A549 (cell line): Measurements from ENCODE around the gene E4F1. TPM values are rescaled to one million over a fixed set of nuclear protein-coding genes. Genes with fewer than 3 reads are reported as not detected.

Experiments used
- ATAC-seq, 2 experiments: fragments of 200-7000 bp in 1 of 2; fragments of >200 bp in 1 of 2; cut with Nextera tagmentation in 1 of 2; cut with Tn5 transposase in 1 of 2; 3 replicates each; pipeline versions ENCODE4 v1.8.0 to v1.9.1; 2018 to 2020; ENCODE audit warnings: mild to moderate bottlenecking in 1 of 2, moderate library complexity in 1 of 2
- CTCF ChIA-PET: fragments of 300-600 bp; sonication (Branson Sonifier 250); formaldehyde crosslinking; extraction: SDS; loops from one replicate; lab custom pipeline; 2021; ENCODE audit warnings: antibody characterized with exemption, inconsistent platforms; lab: Yijun Ruan, JAX
- POLR2A ChIA-PET: fragments of 350-600 bp; formaldehyde crosslinking; extraction: SDS; loops from one replicate; lab custom pipeline; 2021; ENCODE audit warnings: antibody characterized with exemption, inconsistent platforms; lab: Yijun Ruan, JAX
- DNase-seq, 2 experiments: peaks; one replicate each; pipeline versions ENCODE4 v3.0.0 to v3.0.0-alpha.2; 2011 to 2016; ENCODE audit warnings: low read depth in 1 of 2, low spot score in 1 of 2
- FAIRE-seq: peaks from 2 replicates; lab custom pipeline; 2011; peaks lifted over from hg19 to GRCh38; lab: Jason Lieb, UNC
- H3K27ac ChIP-seq, 2 experiments: fragments of >200 bp; sonication (Bioruptor Twin); formaldehyde crosslinking; 3 replicates each; pipeline ENCODE4 v1.5.1; 2016 to 2017
- H3K4me1 ChIP-seq: fragments of >200 bp; sonication (Bioruptor Twin); formaldehyde crosslinking; 3 replicates; pipeline ENCODE4 v1.6.1; 2016
- H3K4me2 ChIP-seq: fragments of >200 bp; sonication (Bioruptor Twin); formaldehyde crosslinking; 3 replicates; pipeline ENCODE4 v1.6.1; 2016
- H3K4me3 ChIP-seq: fragments of >200 bp; sonication (Bioruptor Twin); formaldehyde crosslinking; 3 replicates; pipeline ENCODE4 v1.5.1; 2016
- H3K9me3 ChIP-seq: fragments of >200 bp; sonication (Bioruptor Twin); formaldehyde crosslinking; 3 replicates; pipeline ENCODE4 v1.6.1; 2016
- CBX2 ChIP-seq: fragments of 200-600 bp; sonication (generic); IDR thresholded peaks from 2 replicates; pipeline ENCODE4 v1.6.1; 2016; ENCODE audit warnings: low read depth, mild to moderate bottlenecking, borderline replicate concordance
- CHD2 ChIP-seq: fragments of 150-350 bp; IDR thresholded peaks from 2 replicates; pipeline ENCODE4 v1.6.1; 2014; ENCODE audit warnings: low read length; ENCODE audit not compliant: partially characterized antibody
- FOXS1 ChIP-seq: fragments of 250-450 bp; sonication (Bioruptor Pico); IDR thresholded peaks from 2 replicates; pipeline ENCODE4 v1.5.0; 2020; ENCODE audit warnings: mild to moderate bottlenecking, moderate library complexity
- HES2 ChIP-seq: fragments of >200 bp; sonication (Bioruptor Twin); formaldehyde crosslinking; IDR thresholded peaks from 2 replicates; pipeline ENCODE4 v1.6.1; 2016
- HEYL ChIP-seq: fragments of 250-450 bp; sonication (Bioruptor Pico); IDR thresholded peaks from 2 replicates; pipeline ENCODE4 v1.8.0; 2021; ENCODE audit warnings: mild to moderate bottlenecking, moderate library complexity
- HOXB13 ChIP-seq: fragments of 250-450 bp; sonication (Bioruptor Pico); IDR thresholded peaks from 2 replicates; pipeline ENCODE4 v1.5.0; 2020; ENCODE audit warnings: low read depth, mild to moderate bottlenecking, moderate library complexity
- KDM5A ChIP-seq: fragments of 200-600 bp; sonication (generic); IDR thresholded peaks from 2 replicates; pipeline ENCODE4 v1.6.1; 2016; ENCODE audit warnings: antibody characterized with exemption, mild to moderate bottlenecking
- MAFK ChIP-seq: fragments of 450-650 bp; IDR thresholded peaks from 2 replicates; pipeline ENCODE4 v1.6.1; 2014; ENCODE audit not compliant: partially characterized antibody
- NFE2L2 ChIP-seq: fragments of 150-350 bp; conservative IDR thresholded peaks from 2 replicates; pipeline ENCODE4 v1.6.1; 2014; ENCODE audit warnings: low read length
- NPAS2 ChIP-seq: fragments of 250-450 bp; sonication (Bioruptor Pico); IDR thresholded peaks from 2 replicates; pipeline ENCODE4 v1.8.0; 2022; ENCODE audit warnings: mild to moderate bottlenecking, moderate library complexity, borderline replicate concordance
- POLR2A ChIP-seq: IDR thresholded peaks from 2 replicates; pipeline ENCODE4 v1.6.1; 2012; ENCODE audit warnings: mild to moderate bottlenecking, low read length
- RARB ChIP-seq: fragments of 250-450 bp; sonication (Bioruptor Pico); IDR thresholded peaks from 2 replicates; pipeline ENCODE4 v1.8.0; 2021; ENCODE audit warnings: mild to moderate bottlenecking, moderate library complexity
- RFX5 ChIP-seq: fragments of 450-650 bp; IDR thresholded peaks from 2 replicates; pipeline ENCODE4 v1.7.1; 2014; ENCODE audit warnings: antibody characterized with exemption, mild to moderate bottlenecking, moderate library complexity
- SREBF2 ChIP-seq: fragments of 450-650 bp; IDR thresholded peaks from 2 replicates; pipeline ENCODE4 v1.6.1; 2014; ENCODE audit warnings: mild to moderate bottlenecking, moderate library complexity
- TFCP2L1 ChIP-seq: fragments of 250-450 bp; sonication (Bioruptor Pico); IDR thresholded peaks from 2 replicates; pipeline ENCODE4 v1.5.0; 2021; ENCODE audit warnings: mild to moderate bottlenecking
- TP53 ChIP-seq: fragments of 250-450 bp; sonication (Bioruptor Pico); IDR thresholded peaks from 2 replicates; pipeline ENCODE4 v1.5.0; 2021; ENCODE audit warnings: mild to moderate bottlenecking, moderate library complexity
- ZFP36 ChIP-seq: fragments of 450-650 bp; IDR thresholded peaks from 2 replicates; pipeline ENCODE4 v1.6.1; 2014; ENCODE audit warnings: borderline replicate concordance; ENCODE audit not compliant: partially characterized antibody
- WGBS: methylation state at CpG from one replicate; pipeline ENCODE4 v1.1.6; 2017; ENCODE audit errors: missing lambda C conversion rate; 5-methylcytosine and 5-hydroxymethylcytosine counted together
- polyA plus RNA-seq, 4 experiments: library from polyadenylated mRNA; depleted of rRNA in 3 of 4; stranded (reverse); fragments of >200 nt; fragmentation: RNase III in 1 of 4; extraction: RNeasy Plus Mini Kit Qiagen cat#74134 plus additional on column Dnase treatment in 1 of 4; gene quantifications; 2 replicates in 3 of 4; 3 replicates in 1 of 4; pipeline ENCODE4 v1.2.3, GENCODE V29; 2011 to 2017
- TF ChIP-seq, protein P1 (sequence below): IDR thresholded peaks from 2 replicates; pipeline ENCODE4 v1.6.1; 2012
- TF ChIP-seq, protein P2 (sequence below): fragments of 200-600 bp; sonication (generic); IDR thresholded peaks from 2 replicates; pipeline ENCODE4 v1.6.1; 2016; ENCODE audit warnings: antibody characterized with exemption, mild to moderate bottlenecking, moderate library complexity
- TF ChIP-seq, protein P3 (sequence below): fragments of 450-650 bp; IDR thresholded peaks from 2 replicates; pipeline ENCODE4 v1.6.1; 2014; ENCODE audit warnings: antibody characterized with exemption
- TF ChIP-seq, protein P4 (sequence below): IDR thresholded peaks from 2 replicates; pipeline ENCODE4 v1.6.1; 2012; ENCODE audit warnings: low read depth, borderline replicate concordance
- TF ChIP-seq, protein P5 (sequence below): IDR thresholded peaks from 2 replicates; pipeline ENCODE4 v1.6.1; 2012

The E4F1 gene
- polyA plus RNA-seq, 2 of the 4 experiments (the other 2 are of a cell fraction): 10.4 to 23.3 TPM

GRCh38 chr16:2278956-2279800 is 55.8 kb downstream of the E4F1 start:
- FAIRE-seq: no peak
- Histone ChIP-seq H3K4me1 (no peaks in the 10 kb centered on the region), H3K4me2 (no peak overlapping the region), H3K27ac (no peak overlapping the region), H3K9me3 (no peaks in the 10 kb centered on the region), H3K4me3 (no peak overlapping the region)
- no peak for ATAC-seq
- ChIA-PET CTCF (interaction anchor here (0.6 to 1.6 kb wide), 5 partner anchors 9 to 391 kb away, joined by 3 to 5 read pairs (median 4); no protein-coding TSS in a partner anchor), POLR2A (no interaction called here)
- no peak for DNase-seq
- 84% methylated on average over 25 of the region's 26 CpGs for WGBS
- TF ChIP-seq TFCP2L1 (CRISPR knock-in tag): no peak
- no peak for TF ChIP-seq RFX5
- no peak for TF ChIP-seq ZFP36
- TF ChIP-seq NPAS2 (CRISPR knock-in tag): no peak
- no peak for TF ChIP-seq MAFK
- TF ChIP-seq HOXB13 (CRISPR knock-in tag): no peak
- TF ChIP-seq CHD2: no peak
- TF ChIP-seq HES2: no peak
- no peak for TF ChIP-seq TP53 (CRISPR knock-in tag)
- TF ChIP-seq, protein P1, sequence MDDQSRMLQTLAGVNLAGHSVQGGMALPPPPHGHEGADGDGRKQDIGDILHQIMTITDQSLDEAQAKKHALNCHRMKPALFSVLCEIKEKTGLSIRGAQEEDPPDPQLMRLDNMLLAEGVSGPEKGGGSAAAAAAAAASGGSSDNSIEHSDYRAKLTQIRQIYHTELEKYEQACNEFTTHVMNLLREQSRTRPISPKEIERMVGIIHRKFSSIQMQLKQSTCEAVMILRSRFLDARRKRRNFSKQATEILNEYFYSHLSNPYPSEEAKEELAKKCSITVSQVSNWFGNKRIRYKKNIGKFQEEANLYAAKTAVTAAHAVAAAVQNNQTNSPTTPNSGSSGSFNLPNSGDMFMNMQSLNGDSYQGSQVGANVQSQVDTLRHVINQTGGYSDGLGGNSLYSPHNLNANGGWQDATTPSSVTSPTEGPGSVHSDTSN: no peak
- no peak for TF ChIP-seq KDM5A
- TF ChIP-seq FOXS1 (CRISPR knock-in tag): no peak
- TF ChIP-seq, protein P2, sequence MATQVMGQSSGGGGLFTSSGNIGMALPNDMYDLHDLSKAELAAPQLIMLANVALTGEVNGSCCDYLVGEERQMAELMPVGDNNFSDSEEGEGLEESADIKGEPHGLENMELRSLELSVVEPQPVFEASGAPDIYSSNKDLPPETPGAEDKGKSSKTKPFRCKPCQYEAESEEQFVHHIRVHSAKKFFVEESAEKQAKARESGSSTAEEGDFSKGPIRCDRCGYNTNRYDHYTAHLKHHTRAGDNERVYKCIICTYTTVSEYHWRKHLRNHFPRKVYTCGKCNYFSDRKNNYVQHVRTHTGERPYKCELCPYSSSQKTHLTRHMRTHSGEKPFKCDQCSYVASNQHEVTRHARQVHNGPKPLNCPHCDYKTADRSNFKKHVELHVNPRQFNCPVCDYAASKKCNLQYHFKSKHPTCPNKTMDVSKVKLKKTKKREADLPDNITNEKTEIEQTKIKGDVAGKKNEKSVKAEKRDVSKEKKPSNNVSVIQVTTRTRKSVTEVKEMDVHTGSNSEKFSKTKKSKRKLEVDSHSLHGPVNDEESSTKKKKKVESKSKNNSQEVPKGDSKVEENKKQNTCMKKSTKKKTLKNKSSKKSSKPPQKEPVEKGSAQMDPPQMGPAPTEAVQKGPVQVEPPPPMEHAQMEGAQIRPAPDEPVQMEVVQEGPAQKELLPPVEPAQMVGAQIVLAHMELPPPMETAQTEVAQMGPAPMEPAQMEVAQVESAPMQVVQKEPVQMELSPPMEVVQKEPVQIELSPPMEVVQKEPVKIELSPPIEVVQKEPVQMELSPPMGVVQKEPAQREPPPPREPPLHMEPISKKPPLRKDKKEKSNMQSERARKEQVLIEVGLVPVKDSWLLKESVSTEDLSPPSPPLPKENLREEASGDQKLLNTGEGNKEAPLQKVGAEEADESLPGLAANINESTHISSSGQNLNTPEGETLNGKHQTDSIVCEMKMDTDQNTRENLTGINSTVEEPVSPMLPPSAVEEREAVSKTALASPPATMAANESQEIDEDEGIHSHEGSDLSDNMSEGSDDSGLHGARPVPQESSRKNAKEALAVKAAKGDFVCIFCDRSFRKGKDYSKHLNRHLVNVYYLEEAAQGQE: no peak
- no peak for TF ChIP-seq SREBF2
- TF ChIP-seq CBX2: no peak
- TF ChIP-seq RARB (CRISPR knock-in tag): no peak

DNA sequence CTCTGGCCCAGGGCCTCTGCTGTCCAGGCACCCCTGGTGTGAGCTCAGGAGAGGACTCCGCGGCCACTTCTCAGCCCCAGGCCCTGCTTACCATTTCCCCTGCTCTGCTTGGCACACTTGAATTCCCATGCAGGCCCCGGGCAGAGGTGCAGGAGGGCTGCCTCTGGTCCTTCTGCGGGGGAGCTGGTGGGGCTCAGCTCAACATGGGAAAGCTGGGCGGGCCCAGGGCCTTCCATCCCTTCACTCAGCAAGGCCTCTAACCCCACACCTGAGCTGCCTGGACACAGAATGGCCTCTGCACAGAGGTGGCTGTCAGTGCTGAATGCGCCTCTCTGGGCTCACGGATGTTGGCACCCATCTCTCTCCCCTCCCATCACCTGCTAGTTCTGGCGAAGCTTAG is 57.1 kb downstream of the E4F1 start:
- CTCF ChIA-PET: interaction anchor here (0.7 to 1.9 kb wide), 3 partner anchors 60 to 221 kb away, joined by 3 to 4 read pairs (median 3); partner anchors contain the start of gene ABCA3
- H3K27ac ChIP-seq: no peak overlapping the region
- no peaks in the 10 kb centered on the region for H3K9me3 ChIP-seq
- no peaks in the 10 kb centered on the region for H3K4me1 ChIP-seq
- no peak for FAIRE-seq
- TF ChIP-seq, protein P3, sequence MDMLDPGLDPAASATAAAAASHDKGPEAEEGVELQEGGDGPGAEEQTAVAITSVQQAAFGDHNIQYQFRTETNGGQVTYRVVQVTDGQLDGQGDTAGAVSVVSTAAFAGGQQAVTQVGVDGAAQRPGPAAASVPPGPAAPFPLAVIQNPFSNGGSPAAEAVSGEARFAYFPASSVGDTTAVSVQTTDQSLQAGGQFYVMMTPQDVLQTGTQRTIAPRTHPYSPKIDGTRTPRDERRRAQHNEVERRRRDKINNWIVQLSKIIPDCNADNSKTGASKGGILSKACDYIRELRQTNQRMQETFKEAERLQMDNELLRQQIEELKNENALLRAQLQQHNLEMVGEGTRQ: no peak
- TF ChIP-seq NFE2L2: no peak
- no peak for TF ChIP-seq HOXB13 (CRISPR knock-in tag)
- TF ChIP-seq, protein P1: no peak
- no peak for TF ChIP-seq HEYL
- TF ChIP-seq, protein P4, sequence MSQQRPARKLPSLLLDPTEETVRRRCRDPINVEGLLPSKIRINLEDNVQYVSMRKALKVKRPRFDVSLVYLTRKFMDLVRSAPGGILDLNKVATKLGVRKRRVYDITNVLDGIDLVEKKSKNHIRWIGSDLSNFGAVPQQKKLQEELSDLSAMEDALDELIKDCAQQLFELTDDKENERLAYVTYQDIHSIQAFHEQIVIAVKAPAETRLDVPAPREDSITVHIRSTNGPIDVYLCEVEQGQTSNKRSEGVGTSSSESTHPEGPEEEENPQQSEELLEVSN: no peak
- TF ChIP-seq POLR2A: no peak
- no peak for TF ChIP-seq SREBF2
- TF ChIP-seq, protein P5, sequence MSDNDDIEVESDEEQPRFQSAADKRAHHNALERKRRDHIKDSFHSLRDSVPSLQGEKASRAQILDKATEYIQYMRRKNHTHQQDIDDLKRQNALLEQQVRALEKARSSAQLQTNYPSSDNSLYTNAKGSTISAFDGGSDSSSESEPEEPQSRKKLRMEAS: no peak
- no peak for TF ChIP-seq KDM5A
- no peak for TF ChIP-seq RFX5
- POLR2A ChIA-PET: no interaction called here
- WGBS: 88% methylated on average over 7 of the region's 8 CpGs
- no peak for ATAC-seq
- no peak overlapping the region for H3K4me3 ChIP-seq
- DNase-seq: no peak
- H3K4me2 ChIP-seq: no peak overlapping the region
